Stimulated activated CD4-positive, alpha-beta T cell treated with anti-CD3 and anti-CD28 coated beads, Interleukin-4, amount 100 ng/mL, for 4 hours (primary cell): ENCODE data around the gene CRADD.
"Not testable (repeated sequence)": the region's sequence is repeated elsewhere in the genome, so short reads cannot be mapped to it uniquely, and the experiment has no call there.

Source experiments
- DNase-seq, 2 experiments: peaks; one replicate each; pipeline ENCODE4 v3.0.0-alpha.2; 2020

CRADD gene

DNA sequence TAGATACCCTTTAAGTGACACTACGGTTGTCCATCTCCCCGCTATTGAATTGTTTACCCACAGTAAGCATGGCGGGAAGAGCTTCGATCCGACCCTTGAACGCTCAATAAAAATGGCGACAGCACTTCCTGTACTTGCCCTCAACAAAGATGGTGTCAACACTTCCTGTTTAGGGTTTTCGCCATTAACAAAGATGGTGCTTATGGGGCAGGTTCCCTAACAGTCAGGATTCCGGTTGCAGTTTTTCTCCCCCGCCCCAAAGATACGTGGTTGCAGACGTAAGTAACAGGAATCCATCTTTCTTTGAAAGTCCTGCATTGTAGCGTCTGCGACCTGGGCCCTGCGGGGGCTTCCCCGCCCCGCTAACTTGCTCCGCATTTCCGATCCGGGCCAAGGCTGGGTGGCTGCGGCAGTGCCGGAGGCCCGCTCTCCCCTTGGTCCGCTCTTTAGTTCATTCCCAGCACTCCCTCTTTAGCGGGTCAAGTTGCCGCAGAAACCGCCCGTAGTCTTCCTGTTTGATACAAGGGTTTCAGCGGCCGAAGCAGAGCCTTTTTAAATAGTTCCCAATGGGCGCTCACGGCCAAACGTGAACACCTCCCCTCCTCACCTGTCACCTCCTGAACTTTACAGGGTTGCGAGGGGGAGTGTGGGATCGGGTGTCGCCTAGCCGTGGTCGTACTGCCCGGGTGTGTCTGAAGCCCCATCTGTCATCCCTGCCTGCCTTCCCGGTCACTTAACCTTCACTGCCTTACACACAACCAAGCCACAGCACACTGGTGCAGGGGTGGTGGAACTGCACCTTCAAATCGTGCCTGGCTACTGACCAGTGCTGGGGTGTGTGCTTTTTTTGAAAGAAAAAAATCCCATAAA lies at the start of gene CRADD:
TSS of gene CRADD (plus strand) at position 181 of the 870 bp plus-strand sequence.
- peak; percentile 72 to 87 for DNase-seq

DNA sequence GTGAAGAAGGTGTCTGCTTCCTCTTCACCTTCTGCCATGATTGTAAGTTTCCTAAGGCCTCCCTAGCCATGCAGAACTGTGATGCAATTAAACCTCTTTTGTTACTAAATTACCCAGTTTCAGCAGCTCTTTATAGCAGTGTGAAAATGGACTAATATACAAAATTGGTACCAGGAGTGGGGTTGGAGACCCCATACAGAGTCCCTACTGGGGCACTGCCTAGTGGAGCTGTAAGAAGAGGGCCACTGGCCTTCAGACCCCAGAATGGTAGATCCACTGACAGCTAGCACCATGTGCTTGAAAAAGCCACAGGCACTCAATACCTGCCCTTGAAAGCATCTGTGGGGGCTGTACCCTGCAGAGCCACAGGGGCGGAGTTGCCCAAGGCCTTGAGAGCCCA lies 44.8 kb upstream of the CRADD start:
- no peak for DNase-seq

DNA sequence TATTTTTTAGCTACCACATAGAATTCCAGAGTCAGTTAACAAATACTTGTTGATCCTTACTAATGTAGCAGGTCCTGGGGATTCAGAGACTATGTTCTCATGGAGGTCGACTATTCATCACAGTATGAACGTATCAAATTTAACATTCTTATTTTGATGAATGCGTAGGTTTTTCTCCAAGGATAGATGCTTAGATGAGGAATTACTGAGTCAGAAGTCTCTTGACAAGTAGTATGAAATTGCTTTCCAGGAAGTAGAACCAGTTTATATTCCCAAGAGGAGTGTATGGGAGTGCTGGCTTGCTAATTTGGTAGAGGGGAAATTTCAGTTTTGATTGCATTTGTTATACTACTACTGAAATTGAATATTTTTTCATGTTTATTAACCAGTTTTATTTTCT lies 42.8 kb upstream of the CRADD start:
- DNase-seq, result no peak

DNA sequence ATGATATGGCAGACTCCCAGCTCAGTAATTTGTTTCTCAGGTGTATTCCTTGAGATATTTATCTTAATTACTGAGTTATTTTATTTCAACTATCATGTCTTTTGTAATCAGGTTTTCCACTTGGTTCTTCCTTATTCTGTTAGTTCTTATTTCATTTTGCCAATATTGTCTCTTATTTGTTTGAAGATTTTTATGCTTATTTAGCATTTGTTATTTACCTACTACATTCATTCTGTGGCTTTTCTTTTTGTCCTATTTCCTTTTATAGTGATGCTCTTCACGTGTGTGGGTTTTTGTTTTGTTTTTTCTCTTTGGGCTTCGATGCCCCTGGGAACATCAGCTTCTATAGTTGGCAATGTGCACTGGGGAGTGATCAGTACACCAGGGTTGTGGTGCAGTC lies 40.5 kb upstream of the CRADD start:
- no peak for DNase-seq

GRCh38 chr12:93638095-93638494 lies 39.1 kb upstream of the CRADD start:
- no peak for DNase-seq

DNA sequence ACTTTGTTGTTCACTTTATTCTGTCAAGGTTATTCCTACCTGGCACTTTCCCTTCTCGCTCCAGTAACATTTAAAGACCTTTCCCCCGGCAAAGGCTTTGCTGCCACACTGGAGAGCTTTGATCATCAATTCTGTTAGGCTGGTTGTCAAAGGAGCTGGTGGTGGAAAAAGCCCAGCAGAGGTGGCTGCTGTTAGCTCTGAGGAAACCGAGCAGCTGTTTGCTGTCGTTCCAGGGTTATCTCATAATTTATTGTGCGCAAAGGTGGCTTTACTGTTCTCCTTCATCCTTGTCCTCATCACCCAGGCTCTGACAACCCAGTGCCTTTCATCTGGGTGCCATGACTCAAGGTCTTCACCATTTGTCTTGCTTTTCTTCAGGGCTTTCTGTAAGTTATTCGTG lies 38.2 kb upstream of the CRADD start:
- no peak for DNase-seq

GRCh38 chr12:93639406-93639805 lies 37.8 kb upstream of the CRADD start:
- no peak for DNase-seq

GRCh38 chr12:93641380-93641779 lies 35.8 kb upstream of the CRADD start:
- DNase-seq, result not testable (repeated sequence)

DNA sequence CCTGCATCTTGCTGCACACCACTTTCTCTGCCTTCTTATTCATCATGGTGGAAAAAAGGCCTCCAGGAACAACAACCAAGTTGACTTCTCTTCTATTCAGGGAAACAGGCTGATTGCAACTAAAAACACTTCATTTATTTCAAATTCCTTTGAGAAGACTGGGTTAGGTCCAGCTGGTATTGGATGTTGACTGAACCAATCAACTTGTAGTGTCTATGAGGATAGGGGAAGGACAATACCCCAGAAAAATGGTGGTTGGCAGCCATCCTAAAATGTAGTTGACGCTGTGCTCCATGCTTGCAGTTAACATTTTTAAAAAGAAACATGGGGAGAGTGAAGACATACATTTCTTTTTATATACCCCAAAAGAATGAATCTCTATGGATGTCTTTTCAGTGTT lies 34.4 kb upstream of the CRADD start:
- no peak for DNase-seq

GRCh38 chr12:93645702-93646101 lies 31.5 kb upstream of the CRADD start:
- no peak for DNase-seq

- no peak for DNase-seq
These were observed 26.5 kb upstream of the CRADD start for GRCh38 chr12:93650626-93651025.

- DNase-seq, result no peak
These were observed 24.1 kb upstream of the CRADD start for GRCh38 chr12:93653079-93653478.

- DNase-seq, result no peak
These were observed 23.5 kb upstream of the CRADD start for GRCh38 chr12:93653712-93654111.

- no peak for DNase-seq
These were observed 22.8 kb upstream of the CRADD start for GRCh38 chr12:93654421-93654820.

DNA sequence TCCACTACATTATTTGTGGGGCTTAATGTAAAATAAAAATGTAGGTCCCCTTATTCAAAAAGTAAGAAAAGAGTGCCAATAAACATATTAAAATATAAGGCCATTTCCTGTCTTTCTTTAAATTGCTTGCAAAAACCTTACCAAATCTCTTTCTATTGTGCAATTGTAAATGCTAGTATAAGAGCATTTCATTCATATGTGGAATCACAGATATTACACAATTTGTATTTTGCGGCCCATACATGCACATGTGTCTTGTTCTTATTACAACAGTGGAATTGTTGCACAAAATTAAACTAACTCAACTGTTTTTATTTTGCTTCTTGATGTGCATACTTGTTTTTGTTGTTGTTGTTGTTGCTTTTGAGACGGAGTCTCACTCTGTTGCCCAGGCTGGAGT lies 20.1 kb upstream of the CRADD start:
- no peak for DNase-seq

- no peak for DNase-seq
These were observed 16.2 kb upstream of the CRADD start for GRCh38 chr12:93661021-93661420.

GRCh38 chr12:93663006-93663728 lies 14.0 kb upstream of the CRADD start:
- DNase-seq, result no peak

- DNase-seq, result no peak
These were observed 13.5 kb upstream of the CRADD start for GRCh38 chr12:93663729-93664084.

DNA sequence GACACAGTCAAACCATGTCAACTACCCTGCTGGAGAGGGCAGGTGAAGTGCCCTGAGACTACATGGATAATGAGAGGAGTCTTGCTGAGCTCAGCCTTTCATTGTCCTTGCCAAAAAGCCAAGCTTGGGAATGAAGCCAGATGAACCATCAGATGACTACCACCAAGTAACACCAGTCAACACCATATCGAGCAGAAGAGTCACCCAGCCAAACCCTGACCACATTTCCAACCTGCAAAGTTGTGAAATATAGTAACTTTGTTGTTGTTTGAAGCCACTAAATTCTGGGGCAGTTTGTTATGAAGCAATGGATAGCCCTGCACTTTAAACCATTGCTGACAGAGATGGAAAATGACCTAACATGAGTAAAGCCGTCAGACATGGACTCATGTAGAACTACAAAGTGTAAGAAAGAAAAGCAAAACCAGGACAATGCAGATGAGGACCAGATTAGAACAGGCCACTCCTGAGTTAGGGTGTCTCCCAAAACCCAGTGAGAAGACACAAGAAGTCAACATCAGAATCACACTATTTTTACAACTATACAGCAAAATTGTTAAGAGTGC lies 12.5 kb upstream of the CRADD start:
- DNase-seq, result no peak

GRCh38 chr12:93667672-93668071 lies 9.5 kb upstream of the CRADD start:
- DNase-seq, result no peak

DNA sequence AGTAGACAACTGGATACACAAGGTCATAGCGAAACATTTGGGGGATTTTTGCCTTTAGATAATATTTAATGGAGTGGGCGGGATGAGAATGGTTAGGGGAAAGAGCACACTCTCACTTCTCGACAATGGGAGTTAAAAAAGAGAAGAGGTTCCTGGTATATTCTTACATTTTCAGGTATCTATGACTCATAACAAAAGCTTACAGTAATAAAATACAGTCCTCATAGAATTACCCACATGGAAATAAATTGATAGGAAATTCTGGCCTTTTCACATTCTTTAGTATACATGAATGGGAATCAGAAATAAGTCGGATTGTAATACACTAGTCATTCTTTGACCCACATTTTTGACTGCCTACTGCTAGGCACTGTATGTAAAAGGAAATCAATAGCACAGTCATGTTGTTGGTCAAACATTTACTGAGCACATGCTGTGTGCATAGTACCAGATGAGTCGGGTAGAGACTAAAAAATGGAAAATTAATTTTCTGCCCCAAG lies 8.2 kb upstream of the CRADD start:
- DNase-seq, result no peak

DNA sequence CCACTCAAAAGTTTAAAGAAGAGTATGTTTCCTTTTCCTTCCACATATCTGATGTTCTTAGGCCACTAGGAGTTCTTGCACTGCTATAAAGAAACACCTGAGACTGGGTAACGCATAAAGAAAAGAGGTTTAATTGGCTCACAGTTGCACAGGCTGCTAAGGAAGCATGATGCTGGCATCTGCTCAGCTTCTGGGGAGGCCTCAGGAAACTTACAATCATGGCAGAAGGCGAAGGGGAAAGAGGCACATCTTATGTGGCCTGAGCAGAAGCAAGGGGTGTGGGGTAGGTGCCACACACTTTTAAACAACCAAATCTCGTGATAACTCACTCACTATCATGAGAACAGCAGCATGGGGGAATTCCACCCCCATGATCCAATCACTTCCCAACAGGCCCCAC lies 7.7 kb upstream of the CRADD start:
- no peak for DNase-seq

GRCh38 chr12:93670104-93670503 lies 7.1 kb upstream of the CRADD start:
- DNase-seq, result no peak

DNA sequence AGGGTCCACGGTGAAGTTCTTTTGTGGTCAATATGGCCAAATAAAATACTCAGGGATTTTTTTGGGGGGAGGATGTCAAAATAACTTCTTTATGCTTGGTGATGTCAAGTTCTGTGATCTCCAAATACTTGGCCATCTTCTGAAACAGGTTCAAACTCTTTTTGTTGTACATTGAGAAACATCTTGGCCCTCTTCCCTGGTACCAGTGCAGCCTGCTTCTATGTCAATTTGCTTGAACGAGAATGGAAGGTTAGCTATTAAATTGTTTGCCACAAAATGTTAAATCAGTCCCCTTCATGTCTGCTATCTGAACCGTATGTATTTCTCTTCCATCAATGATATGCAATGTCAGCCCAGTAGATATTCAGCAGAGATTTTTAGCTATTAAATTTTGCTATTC lies 6.1 kb upstream of the CRADD start:
- no peak for DNase-seq
